H1 (cell line): ENCODE data around the gene MSANTD2. TPM values are rescaled to one million over a fixed set of nuclear protein-coding genes. Genes with fewer than 3 reads are reported as not detected.
A peak's percentile ranks its signal among the peaks of the same experiment; 100 is the strongest.

ENCODE experiments used
- CTCF ChIA-PET: fragments of 300-600 bp; sonication (Branson Sonifier 250); formaldehyde crosslinking; loops from one replicate; lab custom pipeline; 2021; ENCODE audit not compliant: partially characterized antibody; lab: Charles Lee
- POLR2A ChIA-PET: fragments of 300-600 bp; sonication (Branson Sonifier 250); formaldehyde crosslinking; loops from one replicate; lab custom pipeline; 2021; ENCODE audit warnings: inconsistent platforms; ENCODE audit not compliant: partially characterized antibody; lab: Charles Lee
- DNase-seq, 2 experiments: peaks; one replicate each; pipeline versions ENCODE4 v3.0.0 to v3.0.0-alpha.2; 2010 to 2022; ENCODE audit warnings: low spot score in 2 of 2, low read depth in 1 of 2, mixed read lengths in 1 of 2
- FAIRE-seq: peaks from 2 replicates; lab custom pipeline; 2011; peaks lifted over from hg19 to GRCh38; lab: Jason Lieb, UNC
- H2AFZ ChIP-seq: 2 replicates; pipeline ENCODE4 v1.8.1; 2012; ENCODE audit warnings: low read length, inconsistent platforms
- H2AK5ac ChIP-seq: 2 replicates; pipeline ENCODE4 v1.6.1; 2013; ENCODE audit warnings: low read depth, low read length
- H2BK120ac ChIP-seq: replicated peaks from 2 replicates; pipeline ENCODE3; 2013; ENCODE audit warnings: low read depth, low read length, inconsistent platforms
- H2BK12ac ChIP-seq: 2 replicates; pipeline ENCODE4 v1.6.1; 2013; ENCODE audit warnings: low read depth, low read length
- H2BK15ac ChIP-seq: 2 replicates; pipeline ENCODE4 v1.6.1; 2013; ENCODE audit warnings: low read length
- H2BK20ac ChIP-seq: 2 replicates; pipeline ENCODE4 v1.6.1; 2013; ENCODE audit warnings: low read length
- H2BK5ac ChIP-seq: 2 replicates; pipeline ENCODE4 v1.6.1; 2013; ENCODE audit warnings: low read depth, low read length
- H3K14ac ChIP-seq: 2 replicates; pipeline ENCODE4 v1.6.1; 2013; ENCODE audit warnings: inconsistent platforms; ENCODE audit not compliant: insufficient read length
- H3K18ac ChIP-seq: 2 replicates; pipeline ENCODE4 v1.6.1; 2013; ENCODE audit warnings: low read length; ENCODE audit errors: extremely low read depth
- H3K23ac ChIP-seq: 2 replicates; pipeline ENCODE4 v1.6.1; 2013; ENCODE audit warnings: inconsistent platforms; ENCODE audit not compliant: insufficient read length
- H3K23me2 ChIP-seq: 2 replicates; pipeline ENCODE4 v1.6.1; 2013; ENCODE audit warnings: low read depth, low read length
- H3K27ac ChIP-seq: 2 replicates; pipeline ENCODE4 v1.6.1; 2011; ENCODE audit warnings: low read depth, low read length, inconsistent platforms
- H3K27me3 ChIP-seq, 4 experiments: replicated peaks in 1 of 4; 1 replicate in 1 of 4; 2 replicates in 3 of 4; pipeline versions ENCODE4 v1.6.1 to v1.8.1; 2011 to 2013; ENCODE audit warnings: low read length in 3 of 4, mild to moderate bottlenecking in 3 of 4, inconsistent platforms in 2 of 4, mixed read lengths in 2 of 4, moderate library complexity in 1 of 4; ENCODE audit not compliant: control insufficient read depth in 3 of 4, insufficient read depth in 3 of 4; ENCODE audit errors: extremely low read depth in 1 of 4
- H3K36me3 ChIP-seq, 4 experiments: 2 replicates each; pipeline versions ENCODE4 v1.6.1 to v1.8.1; 2011 to 2013; ENCODE audit warnings: mild to moderate bottlenecking in 4 of 4, low read length in 3 of 4, moderate library complexity in 2 of 4, control low read depth in 1 of 4, inconsistent platforms in 1 of 4; ENCODE audit not compliant: insufficient read depth in 4 of 4, control insufficient read depth in 2 of 4
- H3K4ac ChIP-seq: replicated peaks from 2 replicates; pipeline ENCODE3; 2013; ENCODE audit warnings: low read length, low read depth, mixed read lengths, inconsistent platforms; ENCODE audit not compliant: insufficient read length
- H3K4me1 ChIP-seq, 4 experiments: replicated peaks in 1 of 4; 1 replicate in 1 of 4; 2 replicates in 3 of 4; pipeline versions ENCODE4 v1.6.1 to v1.8.1; 2011 to 2013; ENCODE audit warnings: low read length in 3 of 4, inconsistent platforms in 2 of 4, mixed read lengths in 1 of 4; ENCODE audit not compliant: insufficient read depth in 4 of 4, control insufficient read depth in 3 of 4
- H3K4me2 ChIP-seq, 2 experiments: 2 replicates each; pipeline versions ENCODE4 v1.6.1 to v1.8.1; 2011 to 2013; ENCODE audit warnings: low read depth in 2 of 2, low read length in 2 of 2, control low read depth in 1 of 2, inconsistent platforms in 1 of 2, mild to moderate bottlenecking in 1 of 2; ENCODE audit not compliant: insufficient read depth in 1 of 2
- H3K4me3 ChIP-seq, 4 experiments: fragments of 200-600, 300-600 bp in 1 of 4; sonication (generic), shearing (Covaris generic), sonication (Bioruptor Twin) in 1 of 4; 2 replicates each; pipeline versions ENCODE4 v1.5.1 to v1.8.1; 2011 to 2016; ENCODE audit warnings: low read length in 4 of 4, low read depth in 3 of 4, control low read depth in 2 of 4, inconsistent platforms in 2 of 4, mild to moderate bottlenecking in 2 of 4, mixed read lengths in 1 of 4, moderate library complexity in 1 of 4; ENCODE audit not compliant: insufficient read depth in 2 of 4; ENCODE audit errors: extremely low read depth in 1 of 4
- H3K56ac ChIP-seq: replicated peaks from 2 replicates; pipeline ENCODE3; 2013; ENCODE audit warnings: low read depth, mild to moderate bottlenecking, mixed read lengths, low read length, inconsistent platforms; ENCODE audit not compliant: insufficient read length
- H3K79me1 ChIP-seq: 2 replicates; pipeline ENCODE4 v1.6.1; 2013; ENCODE audit warnings: low read depth, low read length, control low read depth
- H3K79me2 ChIP-seq, 2 experiments: 2 replicates each; pipeline versions ENCODE4 v1.6.1 to v1.8.1; 2012 to 2013; ENCODE audit warnings: low read length in 2 of 2, mild to moderate bottlenecking in 2 of 2, inconsistent platforms in 1 of 2; ENCODE audit not compliant: insufficient read depth in 2 of 2, control insufficient read depth in 1 of 2
- H3K9ac ChIP-seq, 4 experiments: replicated peaks in 1 of 4; 1 replicate in 1 of 4; 2 replicates in 3 of 4; pipeline versions ENCODE4 v1.6.1 to v1.8.1; 2011 to 2013; ENCODE audit warnings: low read depth in 3 of 4, low read length in 3 of 4, control low read depth in 2 of 4, mild to moderate bottlenecking in 2 of 4, moderate library complexity in 2 of 4, inconsistent platforms in 1 of 4; ENCODE audit errors: extremely low read depth in 1 of 4
- H3K9me3 ChIP-seq, 2 experiments: 2 replicates each; pipeline versions ENCODE4 v1.6.1 to v1.8.1; 2012 to 2013; ENCODE audit warnings: mild to moderate bottlenecking in 2 of 2, moderate library complexity in 2 of 2, control low read depth in 1 of 2, inconsistent platforms in 1 of 2, low read depth in 1 of 2, low read length in 1 of 2, mixed read lengths in 1 of 2; ENCODE audit not compliant: insufficient read depth in 2 of 2
- H4K20me1 ChIP-seq, 2 experiments: replicated peaks in 1 of 2; 2 replicates each; pipeline versions ENCODE3 to v1.8.1; 2011 to 2013; ENCODE audit warnings: inconsistent platforms in 2 of 2, low read length in 2 of 2, mild to moderate bottlenecking in 1 of 2; ENCODE audit not compliant: insufficient read depth in 2 of 2, control insufficient read depth in 1 of 2
- H4K5ac ChIP-seq: 2 replicates; pipeline ENCODE4 v1.6.1; 2013; ENCODE audit warnings: low read length, low read depth, mixed read lengths, inconsistent platforms; ENCODE audit not compliant: insufficient read length
- H4K8ac ChIP-seq: 2 replicates; pipeline ENCODE4 v1.8.0; 2013; ENCODE audit warnings: mild to moderate bottlenecking, moderate library complexity, low read length, inconsistent platforms; ENCODE audit not compliant: insufficient read depth; ENCODE audit errors: extremely low read depth
- H4K91ac ChIP-seq: replicated peaks from 2 replicates; pipeline ENCODE3; 2013; ENCODE audit warnings: low read length, mixed read lengths, inconsistent platforms; ENCODE audit not compliant: insufficient read length
- ASH2L ChIP-seq: fragments of 200-600, 300-600 bp; sonication (generic); IDR thresholded peaks from one replicate; pipeline ENCODE4 v1.7.1; 2017; ENCODE audit warnings: low read length
- BCL11A ChIP-seq, 2 experiments: IDR thresholded peaks; one replicate each; pipeline ENCODE4 v1.6.1; 2011; ENCODE audit warnings: low read depth in 2 of 2, low read length in 2 of 2, mild to moderate bottlenecking in 2 of 2
- CBX8 ChIP-seq: fragments of 300-800, 300-1000 bp; sonication (generic); IDR thresholded peaks from 2 replicates; pipeline ENCODE4 v1.7.1; 2016; ENCODE audit warnings: low read depth, low read length, borderline replicate concordance
- GTF2F1 ChIP-seq: IDR thresholded peaks from 2 replicates; pipeline ENCODE4 v1.6.1; 2012; ENCODE audit warnings: low read depth, low read length, improper control_type of control experiment, borderline replicate concordance
- KDM1A ChIP-seq: fragments of 200-600, 300-600 bp; sonication (generic); IDR thresholded peaks from 2 replicates; pipeline ENCODE4 v1.7.1; 2016; ENCODE audit warnings: mild to moderate bottlenecking, low read length, borderline replicate concordance
- MAX ChIP-seq: IDR thresholded peaks from 2 replicates; pipeline ENCODE4 v1.6.1; 2012; ENCODE audit warnings: inconsistent platforms
- RNF2 ChIP-seq: fragments of 200-900, 300-1000 bp; sonication (generic); IDR thresholded peaks from 2 replicates; pipeline ENCODE4 v1.7.1; 2016; ENCODE audit warnings: borderline replicate concordance, low read depth, mild to moderate bottlenecking, antibody characterized with exemption, low read length; ENCODE audit not compliant: poor library complexity, severe bottlenecking; ENCODE audit errors: missing control alignments
- SIRT6 ChIP-seq: IDR thresholded peaks from one replicate; pipeline ENCODE4 v1.7.1; 2012; ENCODE audit warnings: low read length, inconsistent platforms
- SUZ12 ChIP-seq: fragments of 200-600 bp; sonication (generic); IDR thresholded peaks from 2 replicates; pipeline ENCODE4 v1.6.1; 2012; ENCODE audit warnings: mild to moderate bottlenecking, inconsistent platforms, low read length, moderate library complexity, mixed read lengths
- TCF12 ChIP-seq: IDR thresholded peaks from 2 replicates; pipeline ENCODE4 v1.6.1; 2011; ENCODE audit warnings: low read depth, mild to moderate bottlenecking, low read length
- YY1 ChIP-seq: IDR thresholded peaks from 2 replicates; pipeline ENCODE4 v1.6.1; 2011; ENCODE audit warnings: low read depth, mild to moderate bottlenecking, low read length
- WGBS, 2 experiments: shearing (Covaris generic) in 1 of 2; methylation state at CpG; one replicate each; pipeline versions ENCODE4 v1.1.6 to v1.1.7; 2013 to 2015; ENCODE audit warnings: low lambda C conversion rate in 2 of 2, mixed read lengths in 2 of 2, inconsistent platforms in 1 of 2, low coverage in 1 of 2, missing lambda C conversion rate in 1 of 2; ENCODE audit not compliant: insufficient replicate concordance in 2 of 2, insufficient coverage in 1 of 2, insufficient read length in 1 of 2; ENCODE audit errors: extremely low coverage in 1 of 2, missing lambda C conversion rate in 1 of 2; 5-methylcytosine and 5-hydroxymethylcytosine counted together
- polyA plus RNA-seq, 7 experiments: library from polyadenylated mRNA; depleted of rRNA in 3 of 7; stranded (reverse) in 5 of 7; unstranded in 2 of 7; fragments of >200 nt in 5 of 7; fragments of 200-250 nt in 2 of 7; gene quantifications; 1 replicate in 5 of 7; 2 replicates in 1 of 7; 4 replicates in 1 of 7; pipeline versions ENCODE4 v1.2.1 to v1.2.3, GENCODE V29; 2011 to 2013; ENCODE audit warnings: missing spikeins in 2 of 7, mixed read lengths in 2 of 7
- total RNA-seq: library from RNA; stranded (reverse); fragmentation: NEBNext Ultra II Directional; extraction: Animal tissue kit (Norgen Biotek cat#: 25700); gene quantifications from 2 replicates; pipeline ENCODE4 v1.2.1, GENCODE V29; 2021

Gene MSANTD2
- total and polyA plus RNA-seq, 2 of the 8 experiments (the other 6 are each of a cell fraction or from before 2014, with no cell fraction given): 8.2 to 15.9 TPM

- Histone ChIP-seq H2AK5ac (0 out of 2 replicates have a peak overlapping the region, but pooled peaks have one; percentile 57), H3K4ac (no peak overlapping the region), H3K14ac (no peak overlapping the region), H3K79me1 (no peaks in the 10 kb centered on the region), H2BK20ac (no peak overlapping the region), H3K4me1 (peaks cover 0 to 15% (median 2%) of the 10 kb centered on the region in 4 experiments; a peak in 4 of 7 replicates), H2BK5ac (no peak overlapping the region), H3K56ac (no peak overlapping the region), H3K18ac (no peak overlapping the region), H3K9ac (0 out of 7 replicates have a peak overlapping the region, but pooled peaks of 1 of the 4 experiments have one; percentile 1), H2BK15ac (no peak overlapping the region), H3K27me3 (peaks cover 61 to 88% (median 75%) of the 10 kb centered on the region in 4 experiments), H4K5ac (no peak overlapping the region), H4K91ac (no peak overlapping the region), H3K4me3 (peak overlapping the region; percentile 40 to 68 (median 62); a peak in 7 of 8 replicates), H4K8ac (no peak overlapping the region), H3K79me2 (no peaks in the 10 kb centered on the region), H3K36me3 (no peaks in the 10 kb centered on the region), H4K20me1 (peaks cover 10 to 12% of the 10 kb centered on the region in 2 experiments), H3K23me2 (peaks cover 9% of the 10 kb centered on the region), H3K4me2 (peak overlapping the region; percentile 75 to 97), H3K23ac (no peak overlapping the region), H3K27ac (no peak overlapping the region), H3K9me3 (no peaks in the 10 kb centered on the region), H2AFZ (no peak overlapping the region), H2BK120ac (no peak overlapping the region), H2BK12ac (peak overlapping the region; percentile 17; the same call in 1 of the 2 replicates)
- 28% methylated on average over 21 of the region's 21 CpGs; no CpG with 5 or more reads in 1 of the 2 experiments for WGBS, 2 experiments
- POLR2A ChIA-PET: interaction anchor here (0.6 to 1.5 kb wide), 6 partner anchors 9 to 125 kb away, joined by 3 to 7 read pairs (median 3); no protein-coding TSS in a partner anchor
- DNase-seq (no peak), FAIRE-seq (no peak)
- CTCF ChIA-PET: interaction anchor here (0.7 to 21.1 kb wide), 16 partner anchors 13 to 323 kb away, joined by 3 to 382 read pairs (median 6); partner anchors contain the start of genes ESAM, ROBO3 and VSIG2
- TF ChIP-seq ASH2L: no peak
- TF ChIP-seq SUZ12: peak; percentile 59
- no peak for TF ChIP-seq TCF12
- TF ChIP-seq SIRT6: no peak
- 0 out of 2 replicates have a peak, but pooled peaks have one; percentile 45 for TF ChIP-seq CBX8
- no peak for TF ChIP-seq KDM1A
- no peak for TF ChIP-seq BCL11A (IDR thresholded peaks at IDR 0.05; ENCODE audit: low read depth in 2 of 2, low read length in 2 of 2)
- TF ChIP-seq GTF2F1: no peak
- no peak for TF ChIP-seq MAX
- peak; percentile 42 for TF ChIP-seq RNF2
- TF ChIP-seq YY1: no peak
These were observed 61.3 kb downstream of the MSANTD2 start for GRCh38 chr11:124738713-124739478.
